Thyroid gland (tissue), 4 donors: ENCODE data around the gene MAST4. TPM values are rescaled to one million over a fixed set of nuclear protein-coding genes. Genes with fewer than 3 reads are reported as not detected.
A peak's percentile ranks its signal among the peaks of the same experiment; 100 is the strongest.

Source experiments
- DNase-seq, 2 donors: peaks; one replicate each; pipeline ENCODE4 v3.0.0-alpha.2; 2019
- H3K27ac ChIP-seq, 3 donors: fragments of 200-600 bp; sonication (generic); 1 replicate in 2 of 3; 2 replicates in 1 of 3; pipeline ENCODE4 v1.5.1; 2016 to 2019; ENCODE audit warnings: mild to moderate bottlenecking in 1 of 3, moderate library complexity in 1 of 3
- H3K27me3 ChIP-seq: fragments of 200-600 bp; sonication (generic); one replicate; pipeline ENCODE4 v1.5.1; 2019
- H3K36me3 ChIP-seq, 2 donors: fragments of 200-600 bp; sonication (generic); one replicate each; pipeline ENCODE4 v1.5.1; 2016 to 2019
- H3K4me1 ChIP-seq, 2 donors: fragments of 200-600 bp; sonication (generic); one replicate each; pipeline ENCODE4 v1.5.1; 2017 to 2019
- H3K4me3 ChIP-seq, 3 donors: fragments of 200-600 bp; sonication (generic); replicated peaks in 1 of 3; 1 replicate in 2 of 3; 2 replicates in 1 of 3; pipeline ENCODE4 v1.5.1; 2016; ENCODE audit warnings: mild to moderate bottlenecking in 1 of 3
- H3K9me3 ChIP-seq: fragments of 200-600 bp; sonication (generic); one replicate; pipeline ENCODE4 v1.5.1; 2017
- CTCF ChIP-seq, 6 experiments: fragments of 200-600 bp in 3 of 6; fragments of 450-650 bp in 3 of 6; sonication (generic) in 3 of 6; IDR thresholded peaks; one replicate each; pipeline ENCODE4 v1.5.1; 2016 to 2019; ENCODE audit warnings: antibody characterized with exemption in 6 of 6, mild to moderate bottlenecking in 2 of 6, inconsistent platforms in 1 of 6, moderate library complexity in 1 of 6
- POLR2A ChIP-seq, 2 donors: fragments of 450-650 bp; IDR thresholded peaks; one replicate each; pipeline ENCODE4 v1.6.1; 2017; ENCODE audit warnings: antibody characterized with exemption in 2 of 2, mild to moderate bottlenecking in 2 of 2, moderate library complexity in 1 of 2
- WGBS, 2 donors: methylation state at CpG; one replicate each; pipeline ENCODE4 v1.1.5; 2017; 5-methylcytosine and 5-hydroxymethylcytosine counted together
- intact Hi-C: fragments of 100-400 bp; cut with DNase I; formaldehyde crosslinking; loops from one replicate; pipeline ENCODE4 v1.15.1; 2023
- total RNA-seq, 4 donors: library from RNA; depleted of rRNA; stranded (reverse); fragments of >200 nt; gene quantifications; one replicate each; pipeline ENCODE4 v1.2.3, GENCODE V29; 2016

The MAST4 gene
- total RNA-seq, 4 donors from 2014 or later = 20.2 to 38.3 (median 24.4) TPM

- intact Hi-C loops = no loop called here
- WGBS, 2 donors = 15 to 37% methylated on average over 5 of the region's 5 CpGs
- H3K27me3 ChIP-seq = no peaks in the 10 kb centered on the region
Observed at GRCh38 chr5:66981266-66982055, 385.3 kb downstream of the MAST4 start.

GRCh38 chr5:66982056-66982387 is 385.8 kb downstream of the MAST4 start:
- peak overlapping the region; percentile 81 to 93 (median 90) for H3K27ac ChIP-seq
- H3K4me1 ChIP-seq = peaks cover 29 to 32% of the 10 kb centered on the region in 2 donors
- no peak overlapping the region for H3K4me3 ChIP-seq
- TF ChIP-seq POLR2A (IDR thresholded peaks at IDR 0.05) = no peak
- TF ChIP-seq CTCF (IDR thresholded peaks at IDR 0.05) = no peak
- H3K27me3 ChIP-seq = no peaks in the 10 kb centered on the region
- no peak for DNase-seq
- no peaks in the 10 kb centered on the region for H3K9me3 ChIP-seq
- intact Hi-C loops = no loop called here
- H3K36me3 ChIP-seq = no peaks in the 10 kb centered on the region
- 53 to 55% methylated on average over 4 of the region's 4 CpGs for WGBS, 2 donors

More at GRCh38 chr5:66981266-66982055, 385.3 kb downstream of the MAST4 start:
- TF ChIP-seq POLR2A (IDR thresholded peaks at IDR 0.05) (no peak), CTCF (IDR thresholded peaks at IDR 0.05) (peak in 1 of 6 experiments; percentile 9)
- peaks cover 29 to 32% of the 10 kb centered on the region in 2 donors for H3K4me1 ChIP-seq
- no peaks in the 10 kb centered on the region for H3K36me3 ChIP-seq
- DNase-seq = peak; percentile 49 to 61
- H3K4me3 ChIP-seq = no peak overlapping the region
- H3K27ac ChIP-seq = peak overlapping the region; percentile 81 to 93 (median 90)
- no peaks in the 10 kb centered on the region for H3K9me3 ChIP-seq

GRCh38 chr5:66982470-66982869 is 386.3 kb downstream of the MAST4 start:
- WGBS, 2 donors = 94 to 95% methylated on average over 5 of the region's 5 CpGs
- no peaks in the 10 kb centered on the region for H3K9me3 ChIP-seq
- peaks cover 29 to 32% of the 10 kb centered on the region in 2 donors for H3K4me1 ChIP-seq
- TF ChIP-seq POLR2A (IDR thresholded peaks at IDR 0.05) (no peak), CTCF (IDR thresholded peaks at IDR 0.05) (no peak)
- no peak overlapping the region for H3K4me3 ChIP-seq
- no peaks in the 10 kb centered on the region for H3K36me3 ChIP-seq
- intact Hi-C loops = no loop called here
- DNase-seq = no peak
- peak overlapping the region; percentile 81 to 93 (median 90) for H3K27ac ChIP-seq
- no peaks in the 10 kb centered on the region for H3K27me3 ChIP-seq

GRCh38 chr5:66985417-66985816 is 389.2 kb downstream of the MAST4 start:
- DNase-seq = no peak
- intact Hi-C loops = no loop called here
- Histone ChIP-seq H3K27ac (no peak overlapping the region), H3K27me3 (no peaks in the 10 kb centered on the region), H3K4me1 (peaks cover 30 to 42% of the 10 kb centered on the region in 2 donors), H3K9me3 (no peaks in the 10 kb centered on the region), H3K4me3 (no peak overlapping the region), H3K36me3 (no peaks in the 10 kb centered on the region)
- 79 to 81% methylated on average over 3 of the region's 3 CpGs for WGBS, 2 donors
- no peak for TF ChIP-seq POLR2A (IDR thresholded peaks at IDR 0.05)
- no peak for TF ChIP-seq CTCF (IDR thresholded peaks at IDR 0.05)

GRCh38 chr5:66986009-66986408 is 389.8 kb downstream of the MAST4 start:
- Histone ChIP-seq H3K4me3 (no peak overlapping the region), H3K27ac (no peak overlapping the region), H3K27me3 (no peaks in the 10 kb centered on the region), H3K9me3 (no peaks in the 10 kb centered on the region), H3K36me3 (no peaks in the 10 kb centered on the region), H3K4me1 (peaks cover 24 to 40% of the 10 kb centered on the region in 2 donors)
- TF ChIP-seq CTCF (IDR thresholded peaks at IDR 0.05) (no peak), POLR2A (IDR thresholded peaks at IDR 0.05) (no peak)
- DNase-seq = no peak
- intact Hi-C loops = no loop called here
- whole genome bisulfite sequencing, 2 donors = 87 to 96% methylated on average over 2 of the region's 2 CpGs
